DMS114 treated with DMSO at 0.1 percent for 48 hours (cell line): ENCODE data around the gene ZNF296.

ENCODE experiments used
- DNase-seq: peaks from one replicate; lab custom pipeline; 2025; ENCODE audit not compliant: unreplicated experiment; lab: John Stamatoyannopoulos, UW

The ZNF296 gene

GRCh38 chr19:45027371-45027770 lies 48.9 kb downstream of the ZNF296 start:
- no peak for DNase-seq

- DNase-seq = no peak
These were observed 51.0 kb downstream of the ZNF296 start for GRCh38 chr19:45025264-45025663.

GRCh38 chr19:45023048-45023447 lies 53.2 kb downstream of the ZNF296 start:
- DNase-seq = no peak

- DNase-seq = no peak
These were observed 54.3 kb downstream of the ZNF296 start for GRCh38 chr19:45021971-45022370.
